ENCODE measurements around the gene GID8.

DNA sequence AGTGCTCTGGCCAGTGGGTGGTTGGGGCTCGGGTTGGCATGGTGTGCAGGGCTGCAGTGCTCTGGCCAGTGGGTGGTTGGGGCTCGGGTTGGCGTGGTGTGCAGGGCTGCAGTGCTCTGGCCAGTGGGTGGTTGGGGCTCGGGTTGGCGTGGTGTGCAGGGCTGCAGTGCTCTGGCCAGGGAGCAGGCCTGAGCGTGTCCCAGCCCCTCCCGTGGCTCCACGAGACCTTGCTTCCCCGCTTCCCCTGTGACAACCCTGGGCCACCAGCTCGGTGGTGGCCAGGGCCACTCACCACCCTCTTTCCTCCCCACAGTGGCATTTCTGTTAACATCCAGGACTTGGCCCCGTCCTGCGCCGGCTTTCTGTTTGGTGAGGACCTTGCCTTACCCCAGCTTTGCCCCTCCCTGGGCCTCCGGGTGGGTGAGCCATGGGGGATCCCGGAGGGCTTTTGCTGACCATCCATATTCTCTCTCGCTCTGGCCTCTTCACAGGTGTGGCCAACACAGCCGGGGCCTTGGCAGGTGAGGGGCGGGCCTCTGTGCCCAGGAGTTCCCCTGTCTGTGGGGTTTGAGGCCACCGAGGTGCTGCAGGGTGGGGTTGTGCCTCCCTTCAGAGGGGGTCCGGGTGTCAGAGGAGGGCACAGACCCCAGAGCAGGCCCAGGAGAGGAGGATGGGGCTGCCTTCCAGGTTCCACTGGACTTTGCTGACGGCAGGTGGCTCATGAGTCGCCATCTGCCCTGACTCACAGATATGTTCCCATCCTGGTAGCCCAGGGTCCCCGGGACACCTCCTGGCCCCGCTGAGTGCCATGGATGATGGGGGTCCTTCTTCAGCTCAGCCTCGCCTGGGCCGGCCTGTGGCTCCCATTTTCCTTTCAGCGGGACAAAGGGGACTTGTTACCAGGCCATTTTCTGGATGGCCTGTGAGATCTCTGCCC lies 28.5 kb downstream of the GID8 start:
- TF ChIP-seq POLR2AphosphoS5 (IDR thresholded peaks at IDR 0.05; ENCODE audit: low read depth, low read length), result no peak
- no peak for TF ChIP-seq TAF1 (IDR thresholded peaks at IDR 0.05; ENCODE audit: borderline replicate concordance, insufficient read depth, low read length)
- no peak for TF ChIP-seq SIN3A (IDR thresholded peaks at IDR 0.05; ENCODE audit: borderline replicate concordance, insufficient read depth, low read length)
- TF ChIP-seq, protein P1, sequence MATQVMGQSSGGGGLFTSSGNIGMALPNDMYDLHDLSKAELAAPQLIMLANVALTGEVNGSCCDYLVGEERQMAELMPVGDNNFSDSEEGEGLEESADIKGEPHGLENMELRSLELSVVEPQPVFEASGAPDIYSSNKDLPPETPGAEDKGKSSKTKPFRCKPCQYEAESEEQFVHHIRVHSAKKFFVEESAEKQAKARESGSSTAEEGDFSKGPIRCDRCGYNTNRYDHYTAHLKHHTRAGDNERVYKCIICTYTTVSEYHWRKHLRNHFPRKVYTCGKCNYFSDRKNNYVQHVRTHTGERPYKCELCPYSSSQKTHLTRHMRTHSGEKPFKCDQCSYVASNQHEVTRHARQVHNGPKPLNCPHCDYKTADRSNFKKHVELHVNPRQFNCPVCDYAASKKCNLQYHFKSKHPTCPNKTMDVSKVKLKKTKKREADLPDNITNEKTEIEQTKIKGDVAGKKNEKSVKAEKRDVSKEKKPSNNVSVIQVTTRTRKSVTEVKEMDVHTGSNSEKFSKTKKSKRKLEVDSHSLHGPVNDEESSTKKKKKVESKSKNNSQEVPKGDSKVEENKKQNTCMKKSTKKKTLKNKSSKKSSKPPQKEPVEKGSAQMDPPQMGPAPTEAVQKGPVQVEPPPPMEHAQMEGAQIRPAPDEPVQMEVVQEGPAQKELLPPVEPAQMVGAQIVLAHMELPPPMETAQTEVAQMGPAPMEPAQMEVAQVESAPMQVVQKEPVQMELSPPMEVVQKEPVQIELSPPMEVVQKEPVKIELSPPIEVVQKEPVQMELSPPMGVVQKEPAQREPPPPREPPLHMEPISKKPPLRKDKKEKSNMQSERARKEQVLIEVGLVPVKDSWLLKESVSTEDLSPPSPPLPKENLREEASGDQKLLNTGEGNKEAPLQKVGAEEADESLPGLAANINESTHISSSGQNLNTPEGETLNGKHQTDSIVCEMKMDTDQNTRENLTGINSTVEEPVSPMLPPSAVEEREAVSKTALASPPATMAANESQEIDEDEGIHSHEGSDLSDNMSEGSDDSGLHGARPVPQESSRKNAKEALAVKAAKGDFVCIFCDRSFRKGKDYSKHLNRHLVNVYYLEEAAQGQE (IDR thresholded peaks at IDR 0.05; ENCODE audit: insufficient read depth in 1 of 2, low read depth in 2 of 2, low read length in 2 of 2), result no peak
